T-helper 2 cell treated with Interferon-gamma antibody and Interleukin-4, amounts not matched to agents 100 ng/mL and 5 ng/mL, for 36 hours (primary cell): Measurements from ENCODE around the gene VCAM1. TPM values are rescaled to one million over a fixed set of nuclear protein-coding genes. Genes with fewer than 3 reads are reported as not detected.
"Not testable (repeated sequence)": the region's sequence is repeated elsewhere in the genome, so short reads cannot be mapped to it uniquely, and the experiment has no call there.

Experiments used
- intact Hi-C: fragments of 100-400 bp; cut with micrococcal nuclease; formaldehyde crosslinking; loops from one replicate; pipeline ENCODE4 v1.15.1; 2023
- total RNA-seq: library from RNA; stranded (reverse); gene quantifications from 2 replicates; pipeline ENCODE4 v1.2.3, GENCODE V29; 2022

VCAM1 gene
- total RNA-seq, 1 donor from 2014 or later: not detected

- intact Hi-C loops: no loop called here
Measured at GRCh38 chr1:100773444-100773843, 53.9 kb downstream of the VCAM1 start.

DNA sequence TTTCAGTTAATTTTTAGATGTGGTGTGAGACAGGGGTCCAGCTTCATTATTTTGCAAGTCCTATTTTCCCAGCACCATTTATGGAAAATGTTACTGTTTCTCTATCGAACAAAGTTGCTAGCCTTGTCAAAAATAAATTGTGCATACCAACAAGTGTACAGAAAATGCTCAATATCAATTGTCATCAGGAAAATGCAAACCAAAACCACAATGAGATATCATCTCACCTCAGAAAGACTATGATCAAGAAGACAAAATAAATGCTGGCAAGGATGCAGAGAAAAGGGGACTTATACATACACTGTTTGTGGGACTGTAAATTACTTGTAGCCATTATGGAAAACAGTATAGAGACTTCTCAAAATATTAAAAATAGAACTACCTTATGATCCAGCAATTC lies 54.8 kb downstream of the VCAM1 start:
- intact Hi-C loops: no loop called here

DNA sequence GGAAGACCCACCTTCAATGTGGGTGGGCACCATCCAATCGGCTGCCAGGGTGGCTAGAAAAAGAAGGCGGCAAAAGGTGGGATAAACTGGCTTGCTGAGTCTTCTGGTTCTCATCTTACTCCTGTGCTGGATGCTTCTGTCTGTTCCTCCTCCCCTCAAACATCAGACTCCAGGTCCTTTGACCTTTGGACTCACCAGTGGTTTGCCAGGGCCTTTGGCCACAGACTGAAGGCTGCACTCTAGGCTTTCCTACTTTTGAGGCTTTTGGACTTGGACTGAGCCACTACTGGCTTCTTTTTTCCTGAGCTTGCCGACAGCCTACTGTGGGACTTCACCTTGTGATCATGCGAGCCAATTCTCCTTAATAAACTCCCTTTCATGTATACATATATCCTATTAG lies 55.9 kb downstream of the VCAM1 start:
- intact Hi-C loops: no loop called here

GRCh38 chr1:100778748-100779147 lies 59.2 kb downstream of the VCAM1 start:
- intact Hi-C loops: no loop called here

- intact Hi-C loops: no loop called here
Measured at GRCh38 chr1:100780814-100781213, 61.3 kb downstream of the VCAM1 start.

DNA sequence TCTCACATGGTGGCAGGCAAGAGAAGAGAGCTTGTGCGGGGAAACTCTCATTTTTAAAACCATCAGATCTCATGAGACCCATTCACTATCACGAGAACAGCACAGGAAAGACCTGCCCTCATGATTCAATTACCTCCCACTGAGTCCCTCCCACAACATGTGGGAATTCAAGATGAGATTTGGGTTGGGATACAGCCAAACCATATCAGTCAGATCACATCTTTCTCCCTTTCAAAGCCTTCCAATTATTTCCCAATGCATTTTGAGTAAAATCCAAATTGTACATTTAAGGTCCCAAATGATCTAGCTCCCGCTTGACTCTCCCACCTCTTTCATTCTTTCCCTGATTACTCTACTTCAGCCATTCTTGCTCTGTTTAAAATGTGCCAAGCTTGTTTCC lies 62.2 kb downstream of the VCAM1 start:
- intact Hi-C loops: not testable (repeated sequence)

GRCh38 chr1:100782473-100783039 lies 63.0 kb downstream of the VCAM1 start:
- intact Hi-C loops: no loop called here

DNA sequence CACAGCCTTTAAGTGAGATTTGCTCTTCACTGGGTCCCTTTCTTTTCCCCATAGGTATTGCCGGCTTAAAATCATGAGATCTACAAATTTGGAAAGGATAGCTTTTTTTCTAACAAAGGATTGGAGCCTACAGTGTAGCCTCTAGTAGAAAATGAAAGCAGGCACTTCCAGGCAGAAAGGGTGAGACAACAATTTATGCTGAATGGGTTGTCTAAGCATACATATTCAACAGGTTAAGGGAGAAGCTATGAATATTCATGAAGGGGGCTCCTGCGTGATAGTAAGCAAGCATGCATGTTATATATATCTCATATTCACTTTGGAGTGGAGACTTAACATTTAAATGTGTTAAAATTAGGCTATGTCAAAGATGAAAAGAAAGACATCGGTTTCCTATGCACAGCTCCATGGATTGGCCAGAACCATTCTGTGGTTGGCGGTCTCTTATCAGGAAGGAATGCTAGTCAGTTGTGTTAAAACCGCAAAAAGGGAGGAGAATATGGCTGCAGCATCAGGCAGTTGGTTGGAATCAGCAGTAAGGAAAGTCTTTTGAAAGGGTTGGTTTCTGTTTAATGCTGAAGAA lies 66.0 kb downstream of the VCAM1 start:
- intact Hi-C loops: no loop called here

DNA sequence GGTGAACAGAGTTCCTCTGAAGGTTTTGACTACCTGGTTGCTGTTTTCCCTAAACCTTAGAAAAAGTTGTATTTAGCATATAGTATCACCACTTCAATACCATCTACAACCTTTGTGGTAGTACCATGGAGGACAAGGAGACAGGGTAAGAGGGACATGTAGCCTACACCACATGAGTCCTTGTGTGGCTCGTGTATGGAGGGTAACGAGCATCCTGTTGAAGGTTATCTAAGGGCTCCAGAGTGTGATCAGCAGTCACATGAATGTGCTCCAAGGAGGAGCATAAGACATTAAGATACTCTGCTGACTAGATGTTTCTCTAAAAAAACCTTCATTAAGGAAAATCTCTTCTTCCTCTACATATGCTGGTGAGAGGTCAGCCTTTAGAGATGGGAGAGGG lies 67.3 kb downstream of the VCAM1 start:
- intact Hi-C loops: no loop called here

Other genes starting within 250 kb of the VCAM1 start
- gene GPR88, start 181.6 kb upstream of the VCAM1 start, total RNA-seq: 0.11 TPM in 1 of 2 replicates, not detected in the other
- 2.7 and 3.2 TPM in 2 replicates for gene EXTL2, start 175.1 kb downstream of the VCAM1 start, total RNA-seq
- 37.9 and 39.1 TPM in 2 replicates for gene SLC30A7, start 176.3 kb downstream of the VCAM1 start, total RNA-seq